Liver (tissue), 9 donors: ENCODE data around the gene ZFP36L1. TPM values are rescaled to one million over a fixed set of nuclear protein-coding genes. Genes with fewer than 3 reads are reported as not detected.

Experiments
- DNase-seq: peaks from one replicate; pipeline ENCODE4 v3.0.0-alpha.2; 2017; ENCODE audit warnings: low spot score
- H3K27ac ChIP-seq, 2 donors: one replicate each; pipeline ENCODE4 v1.7.0; 2013; ENCODE audit warnings: inconsistent platforms in 2 of 2, low read length in 2 of 2, control low read depth in 1 of 2, low read depth in 1 of 2, mild to moderate bottlenecking in 1 of 2
- H3K27me3 ChIP-seq, 4 donors: one replicate each; pipeline versions ENCODE4 v1.6.1 to v1.7.0; 2013; ENCODE audit warnings: low read length in 3 of 4, inconsistent platforms in 1 of 4, mild to moderate bottlenecking in 1 of 4, moderate library complexity in 1 of 4; ENCODE audit not compliant: control insufficient read depth in 4 of 4, insufficient read depth in 4 of 4
- H3K36me3 ChIP-seq, 4 donors: one replicate each; pipeline versions ENCODE4 v1.6.1 to v1.7.0; 2013; ENCODE audit warnings: low read length in 3 of 4, mild to moderate bottlenecking in 3 of 4, low read depth in 1 of 4, moderate library complexity in 1 of 4; ENCODE audit not compliant: control insufficient read depth in 4 of 4, insufficient read depth in 3 of 4
- H3K4me1 ChIP-seq, 4 donors: one replicate each; pipeline versions ENCODE4 v1.6.1 to v1.7.0; 2013; ENCODE audit warnings: low read length in 3 of 4, mild to moderate bottlenecking in 3 of 4, moderate library complexity in 1 of 4; ENCODE audit not compliant: control insufficient read depth in 4 of 4, insufficient read depth in 4 of 4
- H3K4me3 ChIP-seq, 3 donors: one replicate each; pipeline versions ENCODE4 v1.6.1 to v1.7.0; 2013; ENCODE audit warnings: low read length in 3 of 3, control low read depth in 1 of 3, low read depth in 1 of 3, mild to moderate bottlenecking in 1 of 3
- H3K9ac ChIP-seq, 2 donors: one replicate each; pipeline ENCODE4 v1.7.0; 2013; ENCODE audit warnings: low read length in 2 of 2, mild to moderate bottlenecking in 2 of 2, moderate library complexity in 2 of 2, control low read depth in 1 of 2, low read depth in 1 of 2
- H3K9me3 ChIP-seq, 4 donors: one replicate each; pipeline versions ENCODE4 v1.6.1 to v1.7.0; 2013; ENCODE audit warnings: low read length in 3 of 4; ENCODE audit not compliant: control insufficient read depth in 4 of 4
- EGR1 ChIP-seq, 2 donors: IDR thresholded peaks; 2 replicates each; pipeline ENCODE4 v1.6.1; 2016 to 2018; ENCODE audit warnings: antibody characterized with exemption in 2 of 2, low read depth in 2 of 2
- FOXA1 ChIP-seq: IDR thresholded peaks from 2 replicates; pipeline ENCODE4 v1.6.1; 2016; ENCODE audit warnings: antibody characterized with exemption
- FOXA2 ChIP-seq: IDR thresholded peaks from 2 replicates; pipeline ENCODE4 v1.6.1; 2016; ENCODE audit warnings: antibody characterized with exemption
- GABPA ChIP-seq, 2 donors: IDR thresholded peaks in 1 of 2; conservative IDR thresholded peaks in 1 of 2; 2 replicates each; pipeline ENCODE4 v1.6.1; 2016; ENCODE audit warnings: antibody characterized with exemption in 2 of 2, mild to moderate bottlenecking in 1 of 2, moderate library complexity in 1 of 2
- HNF4A ChIP-seq, 2 donors: conservative IDR thresholded peaks; 2 replicates each; pipeline ENCODE4 v1.6.1; 2016; ENCODE audit warnings: antibody characterized with exemption in 2 of 2, mild to moderate bottlenecking in 2 of 2
- HNF4G ChIP-seq: IDR thresholded peaks from 2 replicates; pipeline ENCODE4 v1.6.1; 2016; ENCODE audit warnings: antibody characterized with exemption
- JUND ChIP-seq, 2 donors: IDR thresholded peaks; 2 replicates each; pipeline ENCODE4 v1.6.1; 2016; ENCODE audit warnings: antibody characterized with exemption in 2 of 2
- RAD21 ChIP-seq, 2 donors: IDR thresholded peaks; 2 replicates each; pipeline ENCODE4 v1.6.1; 2016; ENCODE audit warnings: antibody characterized with exemption in 2 of 2, mild to moderate bottlenecking in 2 of 2
- RXRA ChIP-seq, 2 donors: IDR thresholded peaks; 2 replicates each; pipeline ENCODE4 v1.6.1; 2017 to 2018; ENCODE audit warnings: antibody characterized with exemption in 2 of 2, mild to moderate bottlenecking in 1 of 2
- SP1 ChIP-seq: IDR thresholded peaks from 2 replicates; pipeline ENCODE4 v1.6.1; 2018; ENCODE audit warnings: antibody characterized with exemption, mild to moderate bottlenecking
- TAF1 ChIP-seq: conservative IDR thresholded peaks from 2 replicates; pipeline ENCODE4 v1.6.1; 2016; ENCODE audit warnings: antibody characterized with exemption, mild to moderate bottlenecking
- YY1 ChIP-seq: IDR thresholded peaks from 2 replicates; pipeline ENCODE4 v1.6.1; 2016; ENCODE audit warnings: antibody characterized with exemption, mild to moderate bottlenecking
- WGBS: extraction: QIAGEN DNeasy Blood & Tissue Kit; methylation state at CpG from one replicate; pipeline ENCODE4 v1.1.7; 2013; 5-methylcytosine and 5-hydroxymethylcytosine counted together
- polyA plus RNA-seq, 2 donors: library from polyadenylated mRNA; stranded (reverse) in 1 of 2; unstranded in 1 of 2; fragments of 200-250 nt in 1 of 2; fragments of >200 nt in 1 of 2; fragmentation: Nextera tagmentation in 1 of 2; extraction: Ambion mirVana in 1 of 2; gene quantifications; one replicate each; pipeline versions ENCODE4 v1.2.1 to v1.2.3, GENCODE V29; 2013 to 2015
- total RNA-seq, 2 donors: library from RNA; depleted of rRNA; stranded (reverse); fragments of >200 nt; gene quantifications; one replicate each; pipeline ENCODE4 v1.2.3, GENCODE V29; 2014
- TF ChIP-seq, protein P1 (sequence below): IDR thresholded peaks from 2 replicates; pipeline ENCODE4 v1.6.1; 2016; ENCODE audit warnings: antibody characterized with exemption
- TF ChIP-seq, protein P2 (sequence below): fragments of 150-350 bp; IDR thresholded peaks from 2 replicates; pipeline ENCODE4 v1.5.1; 2017; ENCODE audit warnings: improper control_type of control experiment, low read depth, low read length; ENCODE audit not compliant: missing input control
- TF ChIP-seq, protein P3 (sequence below): IDR thresholded peaks from 2 replicates; pipeline ENCODE4 v1.6.1; 2016; ENCODE audit warnings: antibody characterized with exemption, mild to moderate bottlenecking
- TF ChIP-seq, protein P4 (sequence below): IDR thresholded peaks from 2 replicates; pipeline ENCODE4 v1.6.1; 2016; ENCODE audit warnings: antibody characterized with exemption
- TF ChIP-seq, protein P5 (sequence below): IDR thresholded peaks from 2 replicates; pipeline ENCODE4 v1.6.1; 2016; ENCODE audit warnings: antibody characterized with exemption
- donor health status: healthy.
- donor health status: healthy.
- donor health status: healthy.
- donor health status: healthy.
- donor health status: healthy.

Gene ZFP36L1
- total and polyA plus RNA-seq, 4 donors, result 25.0 to 170 (median 69.5) TPM

DNA sequence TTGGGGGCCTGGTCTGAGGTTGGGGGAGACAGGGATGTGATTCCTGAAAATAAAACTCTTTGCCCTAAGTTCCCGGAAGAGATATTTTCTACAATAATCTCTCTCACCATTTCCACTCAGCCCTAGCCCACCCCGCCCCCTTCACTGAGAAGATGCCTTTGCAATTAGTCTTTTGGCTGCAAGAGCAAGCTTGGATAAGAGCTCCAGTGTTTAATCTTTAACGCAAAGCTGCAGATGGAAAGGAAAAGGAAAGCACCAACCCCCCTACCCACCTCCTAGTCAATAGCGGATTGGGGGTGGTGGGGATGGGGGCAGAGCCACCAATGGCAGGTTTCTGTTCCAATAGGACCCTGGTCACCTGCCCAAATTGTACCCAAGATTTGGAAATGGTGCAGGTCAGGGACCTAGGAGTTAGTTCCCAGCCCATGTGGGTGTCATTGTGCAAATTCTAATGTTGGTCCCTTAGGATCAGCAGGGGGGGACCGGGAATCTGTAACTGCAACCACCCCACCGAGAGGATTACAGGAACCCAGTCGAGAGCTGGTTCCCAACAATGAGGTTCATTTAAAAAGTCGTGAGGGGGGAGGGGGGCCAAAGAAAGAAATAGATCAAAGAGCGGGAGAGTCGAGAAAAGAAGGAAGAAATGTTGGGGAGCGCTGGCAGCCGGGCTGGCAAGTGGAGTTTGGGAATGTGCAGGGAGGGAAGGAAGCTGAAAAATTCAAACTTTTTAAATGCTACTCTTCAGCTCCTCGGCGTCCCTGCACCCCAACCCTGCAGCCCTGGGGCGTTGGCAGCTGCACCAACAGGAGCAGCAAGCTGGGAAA is 1.6 kb downstream of the ZFP36L1 start:
- Histone ChIP-seq H3K4me1 (peaks cover 0 to 17% (median 5%) of the 10 kb centered on the region in 4 donors), H3K36me3 (peaks cover 0 to 11% (median 2%) of the 10 kb centered on the region in 4 donors), H3K27me3 (no peaks in the 10 kb centered on the region), H3K9me3 (no peaks in the 10 kb centered on the region), H3K9ac (peak overlapping the region; percentile 98 to 100), H3K27ac (peak overlapping the region; percentile 99 to 100), H3K4me3 (peak overlapping the region; percentile 64 to 95 (median 94))
- TF ChIP-seq TAF1 (peak; percentile 24), YY1 (peak; percentile 23), RXRA (IDR thresholded peaks at IDR 0.05) (peak; percentile 46 to 58), SP1 (peak; percentile 33)
- TF ChIP-seq, protein P1, sequence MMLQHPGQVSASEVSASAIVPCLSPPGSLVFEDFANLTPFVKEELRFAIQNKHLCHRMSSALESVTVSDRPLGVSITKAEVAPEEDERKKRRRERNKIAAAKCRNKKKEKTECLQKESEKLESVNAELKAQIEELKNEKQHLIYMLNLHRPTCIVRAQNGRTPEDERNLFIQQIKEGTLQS, result no peak
- DNase-seq, result peak; percentile 43
- under 1% methylated on average over 15 of the region's 15 CpGs for WGBS

DNA sequence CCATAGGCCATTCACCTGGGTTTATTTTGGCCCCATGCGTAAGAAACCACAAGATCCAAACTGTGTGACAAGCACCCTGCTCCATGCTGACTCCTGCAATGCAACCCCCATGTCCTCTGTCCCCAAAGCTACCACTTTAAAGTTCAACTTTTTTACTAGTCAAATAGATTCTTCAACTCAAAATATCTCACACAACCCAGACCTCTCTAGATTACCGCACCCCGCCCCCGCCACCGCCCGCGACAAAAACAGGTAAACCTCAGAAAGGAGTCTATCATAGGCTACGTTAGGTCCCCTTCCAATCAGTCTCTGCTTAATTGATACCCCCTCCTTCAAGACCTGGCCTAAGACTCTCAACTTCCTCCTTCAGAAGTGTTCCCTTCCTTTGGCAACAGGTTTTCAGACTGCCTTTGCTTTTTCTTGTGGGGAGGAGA is 2.2 kb downstream of the ZFP36L1 start:
- DNase-seq, result peak; percentile 54
- Histone ChIP-seq H3K36me3 (peaks cover 0 to 11% (median 2%) of the 10 kb centered on the region in 4 donors), H3K27ac (peak overlapping the region; percentile 99 to 100), H3K4me3 (peak overlapping the region; percentile 64 to 95 (median 94)), H3K27me3 (no peaks in the 10 kb centered on the region), H3K4me1 (peaks cover 0 to 15% (median 5%) of the 10 kb centered on the region in 4 donors), H3K9ac (peak overlapping the region; percentile 98 to 100), H3K9me3 (no peaks in the 10 kb centered on the region)
- WGBS, result 2% methylated on average over 8 of the region's 8 CpGs
- TF ChIP-seq FOXA1 (no peak), SP1 (no peak), RAD21 (IDR thresholded peaks at IDR 0.05) (no peak), GABPA (IDR thresholded peaks at IDR 0.05 in 1 of 2, conservative IDR thresholded peaks at IDR 0.05 in 1 of 2) (no peak), FOXA2 (no peak), HNF4G (no peak), YY1 (no peak), EGR1 (IDR thresholded peaks at IDR 0.05; ENCODE audit: low read depth in 2 of 2) (no peak), HNF4A (conservative IDR thresholded peaks at IDR 0.05) (no peak), JUND (IDR thresholded peaks at IDR 0.05) (no peak)
- TF ChIP-seq, protein P2, sequence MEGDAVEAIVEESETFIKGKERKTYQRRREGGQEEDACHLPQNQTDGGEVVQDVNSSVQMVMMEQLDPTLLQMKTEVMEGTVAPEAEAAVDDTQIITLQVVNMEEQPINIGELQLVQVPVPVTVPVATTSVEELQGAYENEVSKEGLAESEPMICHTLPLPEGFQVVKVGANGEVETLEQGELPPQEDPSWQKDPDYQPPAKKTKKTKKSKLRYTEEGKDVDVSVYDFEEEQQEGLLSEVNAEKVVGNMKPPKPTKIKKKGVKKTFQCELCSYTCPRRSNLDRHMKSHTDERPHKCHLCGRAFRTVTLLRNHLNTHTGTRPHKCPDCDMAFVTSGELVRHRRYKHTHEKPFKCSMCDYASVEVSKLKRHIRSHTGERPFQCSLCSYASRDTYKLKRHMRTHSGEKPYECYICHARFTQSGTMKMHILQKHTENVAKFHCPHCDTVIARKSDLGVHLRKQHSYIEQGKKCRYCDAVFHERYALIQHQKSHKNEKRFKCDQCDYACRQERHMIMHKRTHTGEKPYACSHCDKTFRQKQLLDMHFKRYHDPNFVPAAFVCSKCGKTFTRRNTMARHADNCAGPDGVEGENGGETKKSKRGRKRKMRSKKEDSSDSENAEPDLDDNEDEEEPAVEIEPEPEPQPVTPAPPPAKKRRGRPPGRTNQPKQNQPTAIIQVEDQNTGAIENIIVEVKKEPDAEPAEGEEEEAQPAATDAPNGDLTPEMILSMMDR, result no peak
- TF ChIP-seq, protein P1, result no peak
- TF ChIP-seq, protein P3, sequence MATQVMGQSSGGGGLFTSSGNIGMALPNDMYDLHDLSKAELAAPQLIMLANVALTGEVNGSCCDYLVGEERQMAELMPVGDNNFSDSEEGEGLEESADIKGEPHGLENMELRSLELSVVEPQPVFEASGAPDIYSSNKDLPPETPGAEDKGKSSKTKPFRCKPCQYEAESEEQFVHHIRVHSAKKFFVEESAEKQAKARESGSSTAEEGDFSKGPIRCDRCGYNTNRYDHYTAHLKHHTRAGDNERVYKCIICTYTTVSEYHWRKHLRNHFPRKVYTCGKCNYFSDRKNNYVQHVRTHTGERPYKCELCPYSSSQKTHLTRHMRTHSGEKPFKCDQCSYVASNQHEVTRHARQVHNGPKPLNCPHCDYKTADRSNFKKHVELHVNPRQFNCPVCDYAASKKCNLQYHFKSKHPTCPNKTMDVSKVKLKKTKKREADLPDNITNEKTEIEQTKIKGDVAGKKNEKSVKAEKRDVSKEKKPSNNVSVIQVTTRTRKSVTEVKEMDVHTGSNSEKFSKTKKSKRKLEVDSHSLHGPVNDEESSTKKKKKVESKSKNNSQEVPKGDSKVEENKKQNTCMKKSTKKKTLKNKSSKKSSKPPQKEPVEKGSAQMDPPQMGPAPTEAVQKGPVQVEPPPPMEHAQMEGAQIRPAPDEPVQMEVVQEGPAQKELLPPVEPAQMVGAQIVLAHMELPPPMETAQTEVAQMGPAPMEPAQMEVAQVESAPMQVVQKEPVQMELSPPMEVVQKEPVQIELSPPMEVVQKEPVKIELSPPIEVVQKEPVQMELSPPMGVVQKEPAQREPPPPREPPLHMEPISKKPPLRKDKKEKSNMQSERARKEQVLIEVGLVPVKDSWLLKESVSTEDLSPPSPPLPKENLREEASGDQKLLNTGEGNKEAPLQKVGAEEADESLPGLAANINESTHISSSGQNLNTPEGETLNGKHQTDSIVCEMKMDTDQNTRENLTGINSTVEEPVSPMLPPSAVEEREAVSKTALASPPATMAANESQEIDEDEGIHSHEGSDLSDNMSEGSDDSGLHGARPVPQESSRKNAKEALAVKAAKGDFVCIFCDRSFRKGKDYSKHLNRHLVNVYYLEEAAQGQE, result no peak
- TF ChIP-seq, protein P4, sequence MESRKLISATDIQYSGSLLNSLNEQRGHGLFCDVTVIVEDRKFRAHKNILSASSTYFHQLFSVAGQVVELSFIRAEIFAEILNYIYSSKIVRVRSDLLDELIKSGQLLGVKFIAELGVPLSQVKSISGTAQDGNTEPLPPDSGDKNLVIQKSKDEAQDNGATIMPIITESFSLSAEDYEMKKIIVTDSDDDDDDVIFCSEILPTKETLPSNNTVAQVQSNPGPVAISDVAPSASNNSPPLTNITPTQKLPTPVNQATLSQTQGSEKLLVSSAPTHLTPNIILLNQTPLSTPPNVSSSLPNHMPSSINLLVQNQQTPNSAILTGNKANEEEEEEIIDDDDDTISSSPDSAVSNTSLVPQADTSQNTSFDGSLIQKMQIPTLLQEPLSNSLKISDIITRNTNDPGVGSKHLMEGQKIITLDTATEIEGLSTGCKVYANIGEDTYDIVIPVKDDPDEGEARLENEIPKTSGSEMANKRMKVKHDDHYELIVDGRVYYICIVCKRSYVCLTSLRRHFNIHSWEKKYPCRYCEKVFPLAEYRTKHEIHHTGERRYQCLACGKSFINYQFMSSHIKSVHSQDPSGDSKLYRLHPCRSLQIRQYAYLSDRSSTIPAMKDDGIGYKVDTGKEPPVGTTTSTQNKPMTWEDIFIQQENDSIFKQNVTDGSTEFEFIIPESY, result no peak
- TF ChIP-seq, protein P5, sequence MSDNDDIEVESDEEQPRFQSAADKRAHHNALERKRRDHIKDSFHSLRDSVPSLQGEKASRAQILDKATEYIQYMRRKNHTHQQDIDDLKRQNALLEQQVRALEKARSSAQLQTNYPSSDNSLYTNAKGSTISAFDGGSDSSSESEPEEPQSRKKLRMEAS, result no peak
